ENCODE data around the gene SEC61B. TPM values are rescaled to one million over a fixed set of nuclear protein-coding genes. Genes with fewer than 3 reads are reported as not detected.
A peak's percentile ranks its signal among the peaks of the same experiment; 100 is the strongest.

The SEC61B gene
- total RNA-seq, 3 donors from 2014 or later, result 81.5 to 122 (median 81.7) TPM

DNA sequence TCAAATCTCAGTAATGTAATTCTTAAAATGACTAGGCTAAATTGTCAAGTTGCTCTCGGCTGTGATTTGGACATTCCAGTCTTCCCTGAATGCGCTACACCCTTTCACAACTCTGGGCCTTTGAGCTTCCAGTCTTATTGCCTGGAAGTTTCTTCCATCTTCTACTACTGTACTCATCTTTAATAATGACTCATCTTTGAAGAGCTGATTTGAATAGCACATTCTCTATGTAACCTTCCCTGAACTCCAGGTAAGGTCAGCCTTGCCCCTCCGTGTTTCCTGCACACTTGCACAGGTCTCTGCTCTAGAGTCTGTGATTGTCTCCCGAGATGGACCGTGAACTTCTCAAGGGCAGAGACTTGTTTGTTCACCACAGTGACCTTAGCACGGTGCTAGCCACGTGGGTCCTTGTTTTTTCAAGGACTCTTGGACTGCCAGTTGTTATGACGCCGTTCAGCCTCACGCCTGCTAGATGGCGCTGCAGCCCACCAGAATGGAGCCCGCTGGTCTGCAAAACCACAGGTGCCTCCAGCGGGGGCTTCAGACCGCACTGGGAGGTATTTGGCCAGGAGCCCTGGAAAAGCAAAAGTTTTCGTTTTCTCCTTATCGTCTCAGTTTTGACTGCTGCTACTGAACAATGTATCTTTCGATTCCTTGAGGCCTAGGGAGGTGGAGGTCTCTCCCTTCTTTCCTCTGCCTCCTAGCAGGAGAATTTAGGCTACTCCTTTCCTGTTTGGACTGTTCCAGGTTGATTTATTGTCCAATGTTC, 44.4 kb downstream of the SEC61B start:
- ATAC-seq (peak; percentile 73), DNase-seq (peak; percentile 61 to 69 (median 62))
- Histone ChIP-seq H3K9me3 (no peaks in the 10 kb centered on the region), H3K36me3 (ENCODE audit: low read depth) (no peaks in the 10 kb centered on the region), H3K4me3 (no peak overlapping the region), H3K4me1 (ENCODE audit: low read depth) (no peaks in the 10 kb centered on the region)
- TF ChIP-seq, protein P1, sequence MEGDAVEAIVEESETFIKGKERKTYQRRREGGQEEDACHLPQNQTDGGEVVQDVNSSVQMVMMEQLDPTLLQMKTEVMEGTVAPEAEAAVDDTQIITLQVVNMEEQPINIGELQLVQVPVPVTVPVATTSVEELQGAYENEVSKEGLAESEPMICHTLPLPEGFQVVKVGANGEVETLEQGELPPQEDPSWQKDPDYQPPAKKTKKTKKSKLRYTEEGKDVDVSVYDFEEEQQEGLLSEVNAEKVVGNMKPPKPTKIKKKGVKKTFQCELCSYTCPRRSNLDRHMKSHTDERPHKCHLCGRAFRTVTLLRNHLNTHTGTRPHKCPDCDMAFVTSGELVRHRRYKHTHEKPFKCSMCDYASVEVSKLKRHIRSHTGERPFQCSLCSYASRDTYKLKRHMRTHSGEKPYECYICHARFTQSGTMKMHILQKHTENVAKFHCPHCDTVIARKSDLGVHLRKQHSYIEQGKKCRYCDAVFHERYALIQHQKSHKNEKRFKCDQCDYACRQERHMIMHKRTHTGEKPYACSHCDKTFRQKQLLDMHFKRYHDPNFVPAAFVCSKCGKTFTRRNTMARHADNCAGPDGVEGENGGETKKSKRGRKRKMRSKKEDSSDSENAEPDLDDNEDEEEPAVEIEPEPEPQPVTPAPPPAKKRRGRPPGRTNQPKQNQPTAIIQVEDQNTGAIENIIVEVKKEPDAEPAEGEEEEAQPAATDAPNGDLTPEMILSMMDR (IDR thresholded peaks at IDR 0.05), result peak; percentile 48
- intact Hi-C loops (cut with DNase I, micrococcal nuclease), result no loop called here

DNA sequence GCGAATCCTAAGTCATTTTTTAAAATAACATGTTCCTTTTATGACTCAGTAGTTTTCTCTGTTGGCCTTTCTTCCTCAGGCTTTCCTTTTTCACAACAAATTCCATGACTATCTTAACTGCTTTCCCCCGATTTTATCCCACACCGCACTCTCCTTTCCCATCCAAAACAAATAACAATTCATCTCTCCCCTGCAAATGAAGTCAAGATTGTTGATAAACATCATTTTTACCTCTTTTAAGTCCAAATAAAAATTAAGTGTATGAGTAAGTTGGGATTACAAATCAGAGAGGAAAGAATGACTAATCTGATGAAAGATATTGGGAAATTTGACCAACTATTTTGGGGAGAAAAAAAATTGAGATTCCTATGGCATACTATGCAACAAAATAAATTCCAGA, 47.3 kb downstream of the SEC61B start:
- DNase-seq (no peak), ATAC-seq (no peak)
- no peak overlapping the region for H3K4me3 ChIP-seq
- no peaks in the 10 kb centered on the region for H3K36me3 ChIP-seq (ENCODE audit: low read depth)
- H3K9me3 ChIP-seq, result no peaks in the 10 kb centered on the region
- intact Hi-C loops (cut with DNase I, micrococcal nuclease), result no loop called here
- H3K4me1 ChIP-seq (ENCODE audit: low read depth), result no peaks in the 10 kb centered on the region
- TF ChIP-seq, protein P1 (IDR thresholded peaks at IDR 0.05), result no peak

DNA sequence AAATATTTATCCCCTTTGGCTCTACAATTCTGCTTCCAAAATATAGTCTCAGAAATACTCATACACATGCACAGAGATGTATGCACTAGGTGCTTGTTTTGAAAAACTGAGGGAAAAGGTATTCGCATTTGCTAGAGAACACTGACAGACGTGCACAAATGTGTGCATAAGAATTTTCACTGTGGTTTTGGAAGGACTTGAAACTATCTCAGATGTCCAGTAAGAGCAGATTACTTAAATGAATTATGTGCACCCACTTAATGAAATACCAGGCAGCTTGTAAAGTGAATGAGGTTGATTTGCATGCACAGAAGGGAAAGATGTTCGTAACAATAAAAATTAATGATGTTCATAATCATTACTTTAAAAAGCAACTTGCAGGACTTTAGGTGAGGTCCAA, 48.4 kb downstream of the SEC61B start:
- H3K4me1 ChIP-seq (ENCODE audit: low read depth), result no peaks in the 10 kb centered on the region

DNA sequence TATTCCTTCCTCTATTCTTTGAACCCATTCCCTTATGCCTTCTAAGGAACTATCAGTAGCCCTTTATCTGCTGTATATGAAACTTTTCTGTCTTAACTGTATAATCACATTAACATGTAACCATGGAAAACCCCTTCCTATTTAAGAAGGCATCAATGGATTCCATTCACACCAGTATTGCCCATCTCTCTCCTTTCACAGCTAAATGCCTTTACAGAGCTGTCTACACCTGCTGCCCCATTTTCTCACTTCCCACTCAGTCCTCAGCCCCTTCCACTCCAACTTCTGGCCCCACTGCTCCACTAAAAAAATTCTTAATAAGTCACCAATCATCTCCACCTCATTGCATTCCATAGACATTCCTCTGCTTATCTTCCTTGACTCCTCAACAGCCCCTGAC, 50.8 kb downstream of the SEC61B start:
- TF ChIP-seq, protein P1 (IDR thresholded peaks at IDR 0.05), result no peak
- ATAC-seq, result no peak
- DNase-seq, result no peak
- no peaks in the 10 kb centered on the region for H3K4me1 ChIP-seq (ENCODE audit: low read depth)
- intact Hi-C loops (cut with DNase I, micrococcal nuclease), result no loop called here
- no peaks in the 10 kb centered on the region for H3K36me3 ChIP-seq (ENCODE audit: low read depth)
- no peak overlapping the region for H3K4me3 ChIP-seq
- no peaks in the 10 kb centered on the region for H3K9me3 ChIP-seq

More for the DNA sequence above, 48.4 kb downstream of the SEC61B start:
- Histone ChIP-seq H3K9me3 (no peaks in the 10 kb centered on the region), H3K36me3 (ENCODE audit: low read depth) (no peaks in the 10 kb centered on the region), H3K4me3 (no peak overlapping the region)
- ATAC-seq (no peak), DNase-seq (no peak)
- TF ChIP-seq, protein P1 (IDR thresholded peaks at IDR 0.05), result no peak
- intact Hi-C loops (cut with DNase I, micrococcal nuclease), result no loop called here

DNA sequence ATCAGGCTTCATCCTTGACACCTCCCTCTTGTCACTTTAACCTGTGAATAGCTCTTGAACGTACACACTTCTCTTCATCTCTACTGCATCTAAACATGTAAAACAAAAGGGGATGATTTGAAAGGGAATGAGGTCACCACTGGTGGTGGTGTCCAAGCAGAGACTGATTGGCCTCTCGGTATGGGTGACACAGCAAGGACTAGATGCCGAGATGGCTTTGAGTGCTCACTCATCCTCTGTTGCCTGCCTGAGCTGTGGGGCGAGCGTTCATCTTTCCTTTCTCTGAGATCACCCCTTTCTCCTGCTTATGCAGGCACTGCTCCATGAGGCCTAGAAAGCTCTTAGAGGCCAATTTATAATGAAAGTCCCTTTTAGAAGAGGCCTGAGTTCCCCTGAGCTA, 51.9 kb downstream of the SEC61B start:
- TF ChIP-seq, protein P1 (IDR thresholded peaks at IDR 0.05), result no peak
- ATAC-seq (no peak), DNase-seq (no peak)
- Histone ChIP-seq H3K4me1 (ENCODE audit: low read depth) (no peaks in the 10 kb centered on the region), H3K4me3 (no peak overlapping the region), H3K36me3 (ENCODE audit: low read depth) (no peaks in the 10 kb centered on the region), H3K9me3 (no peaks in the 10 kb centered on the region)
- intact Hi-C loops (cut with DNase I, micrococcal nuclease), result no loop called here

All from mucosa of descending colon (tissue), 3 donors.